HG02884 (cell line): Measurements from ENCODE around the gene CAMK2D.
"Not testable (repeated sequence)": the region's sequence is repeated elsewhere in the genome, so short reads cannot be mapped to it uniquely, and the experiment has no call there.

Source experiments
- ATAC-seq: cut with Tn5 transposase; IDR thresholded peaks from one replicate; pipeline ENCODE4 v1.9.1; 2021; ENCODE audit warnings: mild to moderate bottlenecking, moderate library complexity; ENCODE audit not compliant: unreplicated experiment

CAMK2D gene

GRCh38 chr4:113687067-113687718 lies 74.3 kb downstream of the CAMK2D start:
- ATAC-seq = no peak

GRCh38 chr4:113685157-113685556 lies 76.4 kb downstream of the CAMK2D start:
- ATAC-seq = not testable (repeated sequence)

GRCh38 chr4:113684534-113685091 lies 76.9 kb downstream of the CAMK2D start:
- no peak for ATAC-seq

- ATAC-seq = peak; percentile 99
Observed at GRCh38 chr4:113682730-113683537, 78.6 kb downstream of the CAMK2D start.

GRCh38 chr4:113678641-113679040 lies 82.9 kb downstream of the CAMK2D start:
- ATAC-seq = no peak

GRCh38 chr4:113677325-113677724 lies 84.2 kb downstream of the CAMK2D start:
- no peak for ATAC-seq

- no peak for ATAC-seq
Observed at GRCh38 chr4:113675731-113676697, 85.5 kb downstream of the CAMK2D start.

- no peak for ATAC-seq
Observed at GRCh38 chr4:113674733-113675132, 86.8 kb downstream of the CAMK2D start.

GRCh38 chr4:113674251-113674650 lies 87.3 kb downstream of the CAMK2D start:
- ATAC-seq = no peak

- peak; percentile 93 for ATAC-seq
Observed at GRCh38 chr4:113673450-113673849, 88.1 kb downstream of the CAMK2D start.

- no peak for ATAC-seq
Observed at GRCh38 chr4:113666386-113667114, 95.0 kb downstream of the CAMK2D start.

GRCh38 chr4:113665036-113665435 lies 96.5 kb downstream of the CAMK2D start:
- no peak for ATAC-seq

- no peak for ATAC-seq
Observed at GRCh38 chr4:113662581-113662980, 99.0 kb downstream of the CAMK2D start.

- ATAC-seq = no peak
Observed at GRCh38 chr4:113659127-113659526, 102.4 kb downstream of the CAMK2D start.

- no peak for ATAC-seq
Observed at GRCh38 chr4:113657586-113658233, 103.8 kb downstream of the CAMK2D start.

GRCh38 chr4:113653871-113654270 lies 107.7 kb downstream of the CAMK2D start:
- ATAC-seq = no peak

- ATAC-seq = no peak
Observed at GRCh38 chr4:113646442-113646822, 115.1 kb downstream of the CAMK2D start.

GRCh38 chr4:113645771-113646441 lies 115.6 kb downstream of the CAMK2D start:
- no peak for ATAC-seq

- no peak for ATAC-seq
Observed at GRCh38 chr4:113645288-113645687, 116.2 kb downstream of the CAMK2D start.
